Erythroblast (primary cell): ENCODE results near the gene CDKN2C.
A peak's percentile ranks its signal among the peaks of the same experiment; 100 is the strongest.

Experiments used
- GATA1 ChIP-seq: IDR thresholded peaks from 2 replicates; pipeline ENCODE4 v1.6.1; 2011; ENCODE audit warnings: low read depth, mild to moderate bottlenecking, control low read depth, low read length, moderate library complexity
- POLR2A ChIP-seq: IDR thresholded peaks from 2 replicates; pipeline ENCODE4 v1.6.1; 2011; ENCODE audit warnings: mild to moderate bottlenecking, low read length

- TF ChIP-seq POLR2A (peak; percentile 59), GATA1 (no peak)
Observed at GRCh38 chr1:50976890-50977574, 7.0 kb downstream of the CDKN2C start.
